Right atrium auricular region (tissue), 2 donors: Measurements from ENCODE around the gene WDR46. TPM values are rescaled to one million over a fixed set of nuclear protein-coding genes. Genes with fewer than 3 reads are reported as not detected.

Experiments
- DNase-seq: peaks from one replicate; pipeline ENCODE4 v3.0.0-alpha.2; 2019; ENCODE audit warnings: low spot score
- H3K27ac ChIP-seq, 2 donors: fragments of 200-600 bp; sonication (generic); 1 replicate in 1 of 2; 2 replicates in 1 of 2; pipeline ENCODE4 v1.5.1; 2016 to 2019
- H3K27me3 ChIP-seq, 2 donors: fragments of 200-600 bp; sonication (generic); one replicate each; pipeline versions ENCODE4 v1.5.1 to v1.6.0; 2017 to 2019
- H3K36me3 ChIP-seq: fragments of 200-600 bp; sonication (generic); one replicate; pipeline ENCODE4 v1.5.1; 2016
- H3K4me1 ChIP-seq, 2 donors: fragments of 200-600 bp; sonication (generic); one replicate each; pipeline versions ENCODE4 v1.5.1 to v1.6.0; 2017 to 2019
- H3K4me3 ChIP-seq, 2 donors: fragments of 200-600 bp; sonication (generic); 1 replicate in 1 of 2; 2 replicates in 1 of 2; pipeline ENCODE4 v1.5.1; 2017 to 2019; ENCODE audit warnings: mild to moderate bottlenecking in 1 of 2, moderate library complexity in 1 of 2
- H3K9me3 ChIP-seq, 2 donors: fragments of 200-600 bp; sonication (generic); one replicate each; pipeline ENCODE4 v1.5.1; 2019
- total RNA-seq, 2 donors: library from RNA; depleted of rRNA; stranded (reverse); fragments of >200 nt; gene quantifications; one replicate each; pipeline ENCODE4 v1.1.0, GENCODE V29; 2016
- TF ChIP-seq, protein P1 (sequence below), 2 donors: fragments of 200-600 bp; sonication (generic); IDR thresholded peaks; one replicate each; pipeline ENCODE4 v1.5.1; 2019; ENCODE audit warnings: antibody characterized with exemption in 2 of 2

WDR46 gene
- total RNA-seq, 2 donors from 2014 or later = 22.5 to 30.9 TPM

- Histone ChIP-seq H3K4me1 (peaks cover 0 to 25% of the 10 kb centered on the region in 2 donors), H3K4me3 (no peak overlapping the region), H3K27ac (no peak overlapping the region), H3K36me3 (peaks cover 32% of the 10 kb centered on the region), H3K9me3 (no peaks in the 10 kb centered on the region), H3K27me3 (no peaks in the 10 kb centered on the region)
- no peak for DNase-seq
- TF ChIP-seq, protein P1, sequence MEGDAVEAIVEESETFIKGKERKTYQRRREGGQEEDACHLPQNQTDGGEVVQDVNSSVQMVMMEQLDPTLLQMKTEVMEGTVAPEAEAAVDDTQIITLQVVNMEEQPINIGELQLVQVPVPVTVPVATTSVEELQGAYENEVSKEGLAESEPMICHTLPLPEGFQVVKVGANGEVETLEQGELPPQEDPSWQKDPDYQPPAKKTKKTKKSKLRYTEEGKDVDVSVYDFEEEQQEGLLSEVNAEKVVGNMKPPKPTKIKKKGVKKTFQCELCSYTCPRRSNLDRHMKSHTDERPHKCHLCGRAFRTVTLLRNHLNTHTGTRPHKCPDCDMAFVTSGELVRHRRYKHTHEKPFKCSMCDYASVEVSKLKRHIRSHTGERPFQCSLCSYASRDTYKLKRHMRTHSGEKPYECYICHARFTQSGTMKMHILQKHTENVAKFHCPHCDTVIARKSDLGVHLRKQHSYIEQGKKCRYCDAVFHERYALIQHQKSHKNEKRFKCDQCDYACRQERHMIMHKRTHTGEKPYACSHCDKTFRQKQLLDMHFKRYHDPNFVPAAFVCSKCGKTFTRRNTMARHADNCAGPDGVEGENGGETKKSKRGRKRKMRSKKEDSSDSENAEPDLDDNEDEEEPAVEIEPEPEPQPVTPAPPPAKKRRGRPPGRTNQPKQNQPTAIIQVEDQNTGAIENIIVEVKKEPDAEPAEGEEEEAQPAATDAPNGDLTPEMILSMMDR (IDR thresholded peaks at IDR 0.05) = no peak
These were observed 6.8 kb upstream of the WDR46 start for GRCh38 chr6:33295621-33296369.

- no peak for DNase-seq
- no peak overlapping the region for H3K27ac ChIP-seq
- no peaks in the 10 kb centered on the region for H3K9me3 ChIP-seq
- TF ChIP-seq, protein P1 (IDR thresholded peaks at IDR 0.05) = no peak
- H3K4me3 ChIP-seq = no peak overlapping the region
- H3K27me3 ChIP-seq = no peaks in the 10 kb centered on the region
- peaks cover 0 to 28% of the 10 kb centered on the region in 2 donors for H3K4me1 ChIP-seq
- peaks cover 32% of the 10 kb centered on the region for H3K36me3 ChIP-seq
These were observed 5.2 kb upstream of the WDR46 start for GRCh38 chr6:33294086-33294823.

DNA sequence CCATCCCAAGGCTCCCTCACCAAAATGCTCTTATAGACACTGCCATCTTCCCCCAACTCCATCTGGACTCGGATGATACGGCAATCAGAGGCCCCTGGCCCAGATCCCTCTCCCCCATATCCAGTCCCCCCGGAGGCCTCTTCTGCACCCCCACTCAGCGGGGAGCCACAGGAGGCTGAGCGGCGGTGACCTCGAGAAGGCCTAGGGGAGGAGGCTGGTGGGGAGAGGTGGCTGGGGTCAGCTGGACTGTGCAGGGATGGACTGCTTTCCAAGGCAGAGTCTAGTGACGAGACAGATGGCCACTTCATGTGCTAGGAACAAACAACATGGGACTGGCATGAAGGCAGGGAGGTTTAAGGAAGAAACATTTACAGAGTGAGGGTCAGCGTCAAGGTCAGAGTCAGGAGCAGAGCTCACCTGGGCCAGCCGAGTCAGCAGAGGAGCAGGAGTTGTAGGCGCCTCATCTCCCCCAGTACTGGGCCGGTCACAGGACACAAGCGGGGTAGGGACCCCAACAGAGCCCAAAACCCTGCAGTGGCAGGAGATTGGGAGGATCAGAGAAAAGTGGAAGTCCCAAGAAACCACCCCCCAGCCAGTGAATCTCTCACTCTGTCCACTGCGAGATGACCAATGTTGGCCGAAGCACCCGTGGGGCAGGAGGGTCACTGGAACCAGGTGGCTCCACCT lies 4.1 kb upstream of the WDR46 start:
- Histone ChIP-seq H3K36me3 (peaks cover 32% of the 10 kb centered on the region), H3K9me3 (no peaks in the 10 kb centered on the region), H3K27ac (no peak overlapping the region), H3K4me1 (peaks cover 0 to 34% of the 10 kb centered on the region in 2 donors), H3K27me3 (no peaks in the 10 kb centered on the region), H3K4me3 (no peak overlapping the region)
- DNase-seq = no peak
- TF ChIP-seq, protein P1 (IDR thresholded peaks at IDR 0.05) = no peak

DNA sequence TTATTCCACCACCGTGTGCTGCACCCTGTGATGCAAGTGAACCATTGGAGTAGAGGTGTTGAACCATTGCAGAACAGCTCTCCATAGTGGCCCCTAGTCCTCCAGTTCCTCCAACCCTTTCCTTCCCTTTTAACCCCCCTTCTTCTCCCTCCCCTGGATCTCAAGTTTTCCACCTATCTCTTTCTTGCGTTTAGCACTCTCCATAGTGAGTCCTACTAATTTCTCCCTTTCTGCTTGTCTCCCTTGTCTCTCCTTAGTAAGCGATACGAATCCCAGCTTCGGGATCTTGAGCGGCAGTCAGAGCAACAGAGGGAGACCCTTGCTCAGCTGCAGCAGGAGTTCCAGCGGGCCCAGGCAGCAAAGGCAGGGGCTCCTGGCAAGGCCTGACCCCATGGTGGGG lies 1.4 kb upstream of the WDR46 start:
- no peaks in the 10 kb centered on the region for H3K9me3 ChIP-seq
- no peak for DNase-seq
- H3K27ac ChIP-seq = no peak overlapping the region
- no peaks in the 10 kb centered on the region for H3K27me3 ChIP-seq
- peaks cover 0 to 24% of the 10 kb centered on the region in 2 donors for H3K4me1 ChIP-seq
- TF ChIP-seq, protein P1 (IDR thresholded peaks at IDR 0.05) = no peak
- peaks cover 46% of the 10 kb centered on the region for H3K36me3 ChIP-seq
- peak overlapping the region in 1 of 2 donors; percentile 70 for H3K4me3 ChIP-seq

DNA sequence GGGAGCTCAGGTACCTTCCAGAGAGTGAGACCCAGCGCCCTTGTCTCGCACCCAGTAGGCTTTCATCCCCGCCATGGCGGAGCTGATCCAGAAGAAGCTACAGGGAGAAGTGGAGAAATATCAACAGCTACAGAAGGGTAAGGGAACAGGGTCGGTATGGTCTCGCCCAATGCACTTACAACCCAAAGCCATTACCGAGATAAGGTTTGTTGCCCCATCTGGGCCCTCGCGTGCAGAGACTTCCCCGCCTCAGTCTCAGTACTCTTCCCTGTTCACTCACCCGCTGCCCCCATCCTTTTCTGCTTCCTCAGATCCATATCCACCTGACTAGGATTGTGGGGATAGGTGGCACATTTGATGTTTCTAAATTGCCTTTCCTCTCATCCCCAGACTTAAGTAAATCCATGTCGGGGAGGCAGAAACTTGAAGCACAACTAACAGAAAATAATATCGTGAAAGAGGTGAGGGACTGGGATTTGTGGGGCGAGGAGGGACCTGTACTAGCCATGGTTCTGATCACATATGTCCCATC lies 811 bp upstream of the WDR46 start:
- Histone ChIP-seq H3K4me3 (peak overlapping the region; percentile 70 to 72), H3K27me3 (no peaks in the 10 kb centered on the region), H3K9me3 (no peaks in the 10 kb centered on the region), H3K4me1 (peaks cover 0 to 24% of the 10 kb centered on the region in 2 donors), H3K36me3 (peaks cover 45% of the 10 kb centered on the region), H3K27ac (peak overlapping the region; percentile 84 to 86)
- no peak for DNase-seq
- TF ChIP-seq, protein P1 (IDR thresholded peaks at IDR 0.05) = no peak
